CD4-positive, alpha-beta T cell treated with Interferon alpha-2 for 1 hour (primary cell): ENCODE results near the gene INVS.
"Not testable (repeated sequence)": the region's sequence is repeated elsewhere in the genome, so short reads cannot be mapped to it uniquely, and the experiment has no call there.

Source experiments
- DNase-seq, 2 donors: peaks; one replicate each; pipeline ENCODE4 v3.0.0-alpha.2; 2020 to 2022

INVS gene

GRCh38 chr9:100284247-100284646 is 185.2 kb downstream of the INVS start:
- no peak for DNase-seq

GRCh38 chr9:100285080-100285479 is 186.0 kb downstream of the INVS start:
- no peak for DNase-seq

- DNase-seq: no peak
These were observed 186.6 kb downstream of the INVS start for GRCh38 chr9:100285601-100286000.

- DNase-seq: no peak
These were observed 187.2 kb downstream of the INVS start for GRCh38 chr9:100286257-100286656.

GRCh38 chr9:100287186-100287585 is 188.1 kb downstream of the INVS start:
- no peak for DNase-seq

GRCh38 chr9:100290714-100291113 is 191.7 kb downstream of the INVS start:
- DNase-seq: no peak

GRCh38 chr9:100292414-100292813 is 193.4 kb downstream of the INVS start:
- no peak for DNase-seq

- DNase-seq: no peak
These were observed 195.3 kb downstream of the INVS start for GRCh38 chr9:100294341-100294740.

- DNase-seq: no peak
These were observed 195.8 kb downstream of the INVS start for GRCh38 chr9:100294806-100295205.

- DNase-seq: no peak
These were observed 196.2 kb downstream of the INVS start for GRCh38 chr9:100295240-100295639.

GRCh38 chr9:100296407-100296806 is 197.4 kb downstream of the INVS start:
- DNase-seq: no peak

GRCh38 chr9:100298378-100298777 is 199.3 kb downstream of the INVS start:
- DNase-seq: no peak

GRCh38 chr9:100303747-100304146 is 204.7 kb downstream of the INVS start:
- DNase-seq: no peak

GRCh38 chr9:100306283-100306682 is 207.2 kb downstream of the INVS start:
- DNase-seq: no peak

- no peak for DNase-seq
These were observed 208.0 kb downstream of the INVS start for GRCh38 chr9:100307080-100307479.

- DNase-seq: no peak
These were observed 210.0 kb downstream of the INVS start for GRCh38 chr9:100308965-100309564.

GRCh38 chr9:100309992-100310391 is 210.9 kb downstream of the INVS start:
- DNase-seq: no peak

- DNase-seq: no peak
These were observed 216.5 kb downstream of the INVS start for GRCh38 chr9:100315561-100315960.

- DNase-seq: no peak
These were observed 218.7 kb downstream of the INVS start for GRCh38 chr9:100317706-100318105.

- peak; percentile 20 to 51 for DNase-seq
These were observed 224.0 kb downstream of the INVS start for GRCh38 chr9:100322954-100323536.

GRCh38 chr9:100324594-100325200 is 225.7 kb downstream of the INVS start:
- peak in 1 of 2 donors; percentile 46 for DNase-seq

GRCh38 chr9:100338736-100339135 is 239.7 kb downstream of the INVS start:
- DNase-seq: not testable (repeated sequence)

- DNase-seq: no peak
These were observed 241.2 kb downstream of the INVS start for GRCh38 chr9:100340224-100340623.

GRCh38 chr9:100341889-100342288 is 242.8 kb downstream of the INVS start:
- no peak for DNase-seq

GRCh38 chr9:100346836-100347235 is 247.8 kb downstream of the INVS start:
- no peak for DNase-seq
